Measurements from ENCODE around the gene SBK3.

DNA sequence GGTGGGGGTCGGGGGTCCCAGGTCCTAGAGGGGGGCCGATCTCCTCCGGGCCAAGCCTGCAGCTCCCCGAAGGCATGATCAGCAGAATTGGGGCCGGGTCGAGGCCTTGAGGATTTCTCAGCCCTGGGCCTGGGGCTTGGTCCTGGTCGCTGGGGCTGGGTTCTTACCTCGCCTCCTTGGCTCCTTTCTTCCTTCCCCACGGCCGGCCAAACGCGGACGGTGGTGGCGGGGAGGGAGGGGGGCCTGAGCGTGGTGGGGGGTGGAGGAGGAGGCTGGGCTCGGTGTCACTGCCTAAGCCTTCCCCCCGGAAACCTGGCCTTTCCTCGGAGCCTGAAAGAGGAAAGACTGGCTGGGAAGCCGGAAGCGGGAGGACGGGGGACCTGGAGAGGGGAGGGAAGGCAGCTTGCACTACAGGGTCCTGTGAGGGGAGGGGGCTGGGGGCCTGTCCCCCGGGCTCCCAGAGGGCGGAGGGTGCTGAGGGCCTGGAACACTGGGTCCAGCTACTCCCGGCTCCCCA lies 35.3 kb upstream of the SBK3 start, which contains the start of gene ZNF579:
- TF ChIP-seq, protein P1, sequence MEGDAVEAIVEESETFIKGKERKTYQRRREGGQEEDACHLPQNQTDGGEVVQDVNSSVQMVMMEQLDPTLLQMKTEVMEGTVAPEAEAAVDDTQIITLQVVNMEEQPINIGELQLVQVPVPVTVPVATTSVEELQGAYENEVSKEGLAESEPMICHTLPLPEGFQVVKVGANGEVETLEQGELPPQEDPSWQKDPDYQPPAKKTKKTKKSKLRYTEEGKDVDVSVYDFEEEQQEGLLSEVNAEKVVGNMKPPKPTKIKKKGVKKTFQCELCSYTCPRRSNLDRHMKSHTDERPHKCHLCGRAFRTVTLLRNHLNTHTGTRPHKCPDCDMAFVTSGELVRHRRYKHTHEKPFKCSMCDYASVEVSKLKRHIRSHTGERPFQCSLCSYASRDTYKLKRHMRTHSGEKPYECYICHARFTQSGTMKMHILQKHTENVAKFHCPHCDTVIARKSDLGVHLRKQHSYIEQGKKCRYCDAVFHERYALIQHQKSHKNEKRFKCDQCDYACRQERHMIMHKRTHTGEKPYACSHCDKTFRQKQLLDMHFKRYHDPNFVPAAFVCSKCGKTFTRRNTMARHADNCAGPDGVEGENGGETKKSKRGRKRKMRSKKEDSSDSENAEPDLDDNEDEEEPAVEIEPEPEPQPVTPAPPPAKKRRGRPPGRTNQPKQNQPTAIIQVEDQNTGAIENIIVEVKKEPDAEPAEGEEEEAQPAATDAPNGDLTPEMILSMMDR (IDR thresholded peaks at IDR 0.05), result no peak
- no peak for TF ChIP-seq POLR2A (IDR thresholded peaks at IDR 0.05)
- peak in 2 of 3 donors; percentile 56 to 62 for TF ChIP-seq POLR2AphosphoS5 (IDR thresholded peaks at IDR 0.05)
